Lower lobe of right lung (tissue), 2 donors: ENCODE measurements around the gene TMEM69. TPM values are rescaled to one million over a fixed set of nuclear protein-coding genes. Genes with fewer than 3 reads are reported as not detected.

Source experiments
- ATAC-seq, 2 donors: fragments of 200-7000 bp; cut with Tn5 transposase; one replicate each; pipeline ENCODE4 v1.9.1; 2020 to 2022; ENCODE audit warnings: mild to moderate bottlenecking in 2 of 2, moderate library complexity in 2 of 2
- DNase-seq: peaks from one replicate; pipeline ENCODE4 v3.0.0-alpha.2; 2020
- H3K27ac ChIP-seq: fragments of 200-600 bp; one replicate; pipeline ENCODE4 v1.8.0; 2022
- H3K27me3 ChIP-seq: fragments of 200-600 bp; one replicate; pipeline ENCODE4 v1.8.0; 2022; ENCODE audit warnings: low read depth
- H3K36me3 ChIP-seq: fragments of 200-600 bp; one replicate; pipeline ENCODE4 v1.8.0; 2022; ENCODE audit warnings: mild to moderate bottlenecking
- H3K4me1 ChIP-seq: fragments of 200-600 bp; one replicate; pipeline ENCODE4 v1.8.0; 2022
- H3K4me3 ChIP-seq: fragments of 200-600 bp; one replicate; pipeline ENCODE4 v1.8.0; 2022; ENCODE audit warnings: mild to moderate bottlenecking
- H3K9me3 ChIP-seq: fragments of 200-600 bp; one replicate; pipeline ENCODE4 v1.8.0; 2022
- intact Hi-C: fragments of 100-400 bp; cut with DNase I; formaldehyde crosslinking; loops from one replicate; pipeline ENCODE4 v1.11.0; 2022
- total RNA-seq: library from RNA; stranded (reverse); fragmentation: NEBNext Ultra II Directional; extraction: Animal tissue kit (Norgen Biotek cat#: 25700); gene quantifications from one replicate; pipeline ENCODE4 v1.2.1, GENCODE V29; 2021
- TF ChIP-seq, protein P1 (sequence below): fragments of 200-600 bp; IDR thresholded peaks from one replicate; pipeline ENCODE4 v1.8.0; 2022; ENCODE audit warnings: antibody characterized with exemption, mild to moderate bottlenecking
- donor health status: DM: no; HTN: yes; CAD: no; lungs with severe emphysema.

Gene TMEM69
- total RNA-seq, 1 donor from 2014 or later = 16.8 TPM

DNA sequence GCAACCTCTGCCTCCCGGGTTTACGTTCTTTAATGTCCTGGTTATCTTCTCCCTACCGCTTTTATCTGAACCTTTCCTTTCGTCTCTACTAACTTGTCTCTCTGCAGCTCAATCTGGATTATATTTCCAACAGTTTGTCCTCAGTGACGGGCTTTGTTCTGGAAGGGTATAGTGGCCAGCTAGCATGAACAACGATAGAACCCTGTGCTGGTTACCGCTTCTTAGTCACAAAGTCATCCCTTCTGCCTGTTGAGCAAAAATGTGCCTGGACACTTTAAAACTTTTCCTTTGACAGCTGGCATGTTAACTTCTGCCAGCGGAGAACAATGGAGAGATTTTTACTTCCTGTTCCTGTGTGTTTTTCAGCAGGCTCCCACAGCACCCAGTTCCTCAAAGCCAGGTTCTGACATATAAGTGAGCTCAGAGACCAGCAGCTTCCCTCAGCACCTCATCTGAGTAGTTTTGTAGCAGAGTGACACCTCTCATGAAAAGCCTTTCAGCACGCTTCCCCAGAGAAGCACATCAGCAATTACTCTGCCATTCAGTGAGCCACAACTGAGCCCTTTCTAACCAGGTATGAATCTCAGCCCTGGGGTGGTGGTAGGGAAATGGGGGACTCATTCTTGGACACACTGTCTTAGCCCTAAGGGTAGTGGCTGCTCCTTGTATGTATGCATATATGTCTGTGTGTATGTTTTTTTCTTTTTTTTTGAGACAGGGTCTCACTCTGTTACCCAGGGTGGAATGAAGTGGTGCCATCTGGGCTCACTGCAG is 40.5 kb upstream of the TMEM69 start:
- Histone ChIP-seq H3K4me1 (peaks cover 16% of the 10 kb centered on the region), H3K9me3 (no peaks in the 10 kb centered on the region), H3K27me3 (no peaks in the 10 kb centered on the region), H3K36me3 (peaks cover 69% of the 10 kb centered on the region), H3K4me3 (no peak overlapping the region), H3K27ac (no peak overlapping the region)
- intact Hi-C loops = no loop called here
- peak in 1 of 2 donors; percentile 56 for ATAC-seq
- DNase-seq = no peak
- TF ChIP-seq, protein P1, sequence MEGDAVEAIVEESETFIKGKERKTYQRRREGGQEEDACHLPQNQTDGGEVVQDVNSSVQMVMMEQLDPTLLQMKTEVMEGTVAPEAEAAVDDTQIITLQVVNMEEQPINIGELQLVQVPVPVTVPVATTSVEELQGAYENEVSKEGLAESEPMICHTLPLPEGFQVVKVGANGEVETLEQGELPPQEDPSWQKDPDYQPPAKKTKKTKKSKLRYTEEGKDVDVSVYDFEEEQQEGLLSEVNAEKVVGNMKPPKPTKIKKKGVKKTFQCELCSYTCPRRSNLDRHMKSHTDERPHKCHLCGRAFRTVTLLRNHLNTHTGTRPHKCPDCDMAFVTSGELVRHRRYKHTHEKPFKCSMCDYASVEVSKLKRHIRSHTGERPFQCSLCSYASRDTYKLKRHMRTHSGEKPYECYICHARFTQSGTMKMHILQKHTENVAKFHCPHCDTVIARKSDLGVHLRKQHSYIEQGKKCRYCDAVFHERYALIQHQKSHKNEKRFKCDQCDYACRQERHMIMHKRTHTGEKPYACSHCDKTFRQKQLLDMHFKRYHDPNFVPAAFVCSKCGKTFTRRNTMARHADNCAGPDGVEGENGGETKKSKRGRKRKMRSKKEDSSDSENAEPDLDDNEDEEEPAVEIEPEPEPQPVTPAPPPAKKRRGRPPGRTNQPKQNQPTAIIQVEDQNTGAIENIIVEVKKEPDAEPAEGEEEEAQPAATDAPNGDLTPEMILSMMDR = no peak

DNA sequence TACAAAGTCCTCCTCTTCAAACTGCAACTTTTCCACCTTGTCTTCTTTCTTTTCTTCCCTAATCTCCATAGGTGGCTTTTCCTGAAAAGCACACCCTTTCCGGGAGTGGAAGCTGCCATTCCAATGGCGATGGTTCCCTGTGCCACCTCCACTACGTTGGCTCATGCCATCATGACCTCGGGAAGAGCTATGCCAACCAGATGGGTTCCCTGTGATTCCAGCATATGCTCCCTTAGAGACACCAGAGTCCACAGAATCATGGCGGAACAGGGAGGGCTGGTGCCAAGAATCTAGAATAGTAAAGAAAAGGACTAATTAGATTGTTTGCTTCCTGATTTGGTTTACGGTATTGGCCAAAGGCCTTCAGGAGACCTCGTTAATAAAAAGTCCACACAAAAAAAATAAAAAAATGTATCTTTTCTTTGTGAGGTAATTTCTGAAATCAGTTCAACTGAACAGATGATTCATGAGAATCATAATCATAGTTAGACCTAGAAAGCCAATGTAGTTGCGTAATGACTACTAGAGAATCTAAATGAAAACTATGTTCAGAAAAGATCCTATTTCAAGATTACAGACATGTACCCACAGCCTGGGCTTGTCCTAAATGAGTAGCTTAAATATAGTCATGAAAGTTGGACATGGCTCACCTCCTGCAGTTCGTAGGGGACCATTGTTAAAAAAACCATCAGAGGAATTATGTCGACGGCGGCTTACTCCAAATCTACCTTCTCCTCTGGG is 33.3 kb upstream of the TMEM69 start:
- ATAC-seq = no peak
- Histone ChIP-seq H3K4me1 (no peaks in the 10 kb centered on the region), H3K36me3 (peaks cover 100% of the 10 kb centered on the region)

DNA sequence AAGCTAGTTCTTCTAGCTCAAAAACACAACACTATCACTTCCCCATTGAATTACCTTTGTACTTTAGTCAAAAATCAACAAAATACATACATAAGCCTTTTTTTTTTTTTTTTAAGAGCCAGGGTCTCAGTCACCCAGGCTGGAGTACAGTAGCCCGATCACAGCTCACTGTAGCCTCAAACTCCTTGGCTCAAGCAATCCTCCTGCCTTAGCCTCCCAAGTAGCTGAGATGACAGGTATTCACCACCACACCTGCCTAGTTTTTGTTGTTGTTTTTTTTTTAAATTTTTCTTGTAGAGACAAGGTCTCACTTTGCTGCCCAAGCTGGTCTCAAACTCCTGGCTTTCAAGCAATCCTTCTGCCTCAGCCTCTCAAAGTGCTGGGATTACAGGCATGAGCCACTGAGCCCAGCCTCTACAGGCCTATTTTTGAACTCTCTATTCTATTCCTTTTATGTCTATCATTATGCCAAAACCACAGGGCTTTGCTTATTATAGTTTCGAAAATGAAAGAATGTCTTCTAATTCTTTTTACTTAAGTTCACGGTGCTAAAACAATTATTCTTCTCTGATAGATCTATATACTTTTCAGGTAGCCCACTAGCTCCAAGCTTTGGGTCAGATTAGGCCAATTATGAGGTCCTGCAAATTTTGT is 31.3 kb upstream of the TMEM69 start:
- Histone ChIP-seq H3K9me3 (no peaks in the 10 kb centered on the region), H3K36me3 (peaks cover 91% of the 10 kb centered on the region), H3K4me1 (no peaks in the 10 kb centered on the region), H3K27me3 (no peaks in the 10 kb centered on the region), H3K4me3 (no peak overlapping the region), H3K27ac (no peak overlapping the region)
- intact Hi-C loops = no loop called here
- TF ChIP-seq, protein P1 = no peak
- DNase-seq (no peak), ATAC-seq (no peak)

More for the DNA sequence above, 33.3 kb upstream of the TMEM69 start:
- intact Hi-C loops = no loop called here
- no peak for DNase-seq
- Histone ChIP-seq H3K9me3 (no peaks in the 10 kb centered on the region), H3K27me3 (no peaks in the 10 kb centered on the region), H3K27ac (no peak overlapping the region), H3K4me3 (no peak overlapping the region)
- TF ChIP-seq, protein P1 = no peak

DNA sequence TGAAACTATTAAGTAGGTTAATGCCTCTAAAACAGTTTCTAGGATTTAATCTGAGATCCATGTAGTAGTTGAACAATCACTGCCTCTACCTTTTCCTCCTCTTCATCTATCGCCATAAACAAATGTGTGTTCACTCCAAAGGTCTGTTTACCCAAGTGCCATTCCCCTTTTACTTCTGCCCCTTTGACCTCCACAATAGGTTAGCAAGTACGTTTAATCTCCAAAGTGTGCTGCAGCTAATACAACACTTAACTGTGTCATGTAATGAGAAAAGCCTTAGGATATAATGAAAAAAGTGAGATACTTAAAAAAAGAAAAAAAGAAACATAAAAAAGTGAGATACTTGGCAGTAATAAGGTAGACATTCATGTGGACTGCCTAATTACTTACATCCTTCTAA is 29.8 kb upstream of the TMEM69 start:
- TF ChIP-seq, protein P1 = no peak
- Histone ChIP-seq H3K36me3 (peaks cover 77% of the 10 kb centered on the region), H3K27ac (no peak overlapping the region), H3K27me3 (no peaks in the 10 kb centered on the region), H3K9me3 (no peaks in the 10 kb centered on the region), H3K4me1 (no peaks in the 10 kb centered on the region), H3K4me3 (no peak overlapping the region)
- DNase-seq (no peak), ATAC-seq (no peak)
- intact Hi-C loops = no loop called here

- intact Hi-C loops = no loop called here
- H3K36me3 ChIP-seq = peaks cover 66% of the 10 kb centered on the region
- no peak overlapping the region for H3K27ac ChIP-seq
- H3K4me1 ChIP-seq = no peaks in the 10 kb centered on the region
- no peaks in the 10 kb centered on the region for H3K9me3 ChIP-seq
- H3K4me3 ChIP-seq = no peak overlapping the region
- TF ChIP-seq, protein P1 = no peak
- no peaks in the 10 kb centered on the region for H3K27me3 ChIP-seq
- ATAC-seq (no peak), DNase-seq (no peak)
Measured at GRCh38 chr1:45659222-45659621, 28.8 kb upstream of the TMEM69 start.
